Cerebellar nuclear complex (tissue), 1 donor: Measurements from ENCODE around the gene DENND1B.

Experiments used
- DNase-seq, 2 experiments: peaks; one replicate each; lab custom pipeline; 2025; lab: John Stamatoyannopoulos, UW

The DENND1B gene

GRCh38 chr1:197683895-197684553 lies 91.3 kb downstream of the DENND1B start:
- no peak for DNase-seq

DNA sequence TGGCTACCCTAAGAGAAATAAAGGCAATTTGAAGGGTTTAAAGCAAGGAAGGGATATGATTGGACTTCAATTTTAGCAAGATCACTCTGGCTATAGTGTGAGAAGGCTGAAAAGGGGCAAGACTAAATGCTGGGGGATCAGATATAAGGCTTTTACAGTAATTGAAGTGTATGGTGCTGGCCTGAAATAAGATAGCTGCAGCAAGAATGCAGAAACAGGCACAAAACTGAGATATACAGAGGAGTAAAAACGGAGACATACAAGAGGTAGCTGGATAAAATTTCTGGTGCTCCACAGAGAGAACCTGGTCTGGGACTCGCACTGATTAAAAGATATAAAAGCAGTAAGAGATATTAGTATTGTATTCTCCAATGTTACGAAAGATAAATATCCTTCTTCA lies 92.0 kb downstream of the DENND1B start:
- DNase-seq: no peak

DNA sequence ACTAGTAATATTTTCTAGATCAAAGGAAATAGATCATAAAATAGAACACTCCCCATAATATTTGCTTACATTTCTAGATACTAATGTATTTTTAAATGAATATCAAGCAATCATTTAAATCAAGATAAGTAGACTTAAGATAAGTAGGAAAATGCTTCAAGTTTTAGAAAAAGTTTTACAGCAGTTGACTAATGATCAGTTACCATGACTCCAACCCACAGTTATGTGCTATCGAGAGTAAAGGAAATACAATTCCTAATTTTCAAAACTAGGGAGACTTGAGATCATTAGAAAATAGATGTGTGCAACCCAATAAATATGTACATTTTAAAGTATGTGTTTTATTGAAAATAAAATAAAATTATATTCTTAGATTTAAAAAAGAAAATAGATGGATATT lies 95.0 kb downstream of the DENND1B start:
- DNase-seq: no peak

DNA sequence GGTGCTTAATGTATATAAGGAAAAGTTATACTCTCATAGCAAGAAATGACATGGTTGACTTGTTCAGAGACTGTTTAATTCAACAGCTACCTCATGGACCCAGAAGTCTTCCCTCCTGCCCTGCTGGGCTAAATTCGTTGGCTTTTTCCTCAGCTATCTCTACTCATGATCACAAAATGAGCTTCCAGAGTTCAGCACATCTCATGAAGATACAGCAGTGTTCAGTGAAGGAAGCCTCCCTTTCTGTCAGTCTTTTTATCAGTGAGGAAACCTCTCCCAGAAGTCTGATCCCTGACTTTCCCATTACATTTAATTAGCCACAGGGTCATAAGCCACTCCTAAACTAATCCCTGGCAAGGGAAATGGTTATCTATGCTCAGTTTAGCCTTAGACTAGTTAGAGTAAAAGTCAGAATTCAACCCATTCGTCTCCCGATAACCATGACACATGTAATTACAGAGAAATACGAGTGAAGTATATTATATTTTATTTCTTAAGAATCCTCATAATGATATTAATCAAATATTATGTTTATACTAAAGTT lies 97.5 kb downstream of the DENND1B start:
- DNase-seq: no peak

DNA sequence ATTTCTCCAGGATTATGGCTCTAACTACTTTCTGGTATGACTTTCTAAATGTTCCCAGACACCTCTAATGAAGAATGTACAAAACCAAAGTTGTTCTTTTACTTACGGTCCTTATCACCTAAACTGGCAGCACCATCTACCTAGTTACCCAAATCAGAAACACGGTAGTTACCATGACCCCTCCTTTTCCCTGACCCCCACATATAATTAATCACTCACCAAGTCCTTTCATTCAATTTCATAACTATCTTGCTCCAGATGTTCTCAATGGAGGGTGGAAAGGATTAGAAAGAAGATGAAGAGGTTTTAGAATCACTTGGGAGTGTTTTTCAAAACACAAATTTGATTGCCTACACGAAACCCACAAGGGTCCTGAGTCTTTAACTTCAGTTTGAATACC lies 98.0 kb downstream of the DENND1B start:
- DNase-seq: no peak

DNA sequence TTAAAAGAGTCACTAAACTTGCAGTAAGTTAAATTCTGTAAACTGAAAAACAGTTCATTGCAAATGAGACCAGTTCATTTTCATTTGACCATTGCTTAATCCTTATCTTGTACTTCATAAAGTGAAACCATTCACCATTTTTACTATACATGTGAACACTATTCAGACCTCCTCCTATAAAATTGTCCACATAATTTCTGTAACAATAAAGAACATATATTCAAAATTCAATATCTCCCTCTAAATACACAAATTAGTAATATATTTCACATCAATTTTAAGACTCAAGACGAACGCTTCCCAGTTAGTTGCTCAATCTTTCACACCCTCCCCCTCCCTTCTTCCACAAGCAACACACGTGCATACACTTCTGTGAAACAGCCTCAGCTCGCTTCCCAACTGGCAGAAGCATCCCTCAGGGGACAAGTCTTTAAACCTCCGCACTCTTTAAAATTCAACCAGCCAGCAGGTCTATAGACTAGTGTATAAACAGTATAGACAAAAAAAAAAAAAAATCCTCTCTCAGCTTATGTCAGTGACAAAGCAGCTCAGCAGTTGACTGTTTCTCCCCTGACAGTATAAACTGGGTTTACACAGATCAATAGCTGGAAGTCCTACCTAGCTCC lies 99.6 kb downstream of the DENND1B start:
- DNase-seq: no peak

- DNase-seq: no peak
Observed at GRCh38 chr1:197674286-197674685, 101.0 kb downstream of the DENND1B start.

- no peak for DNase-seq
Observed at GRCh38 chr1:197673292-197673691, 102.0 kb downstream of the DENND1B start.

DNA sequence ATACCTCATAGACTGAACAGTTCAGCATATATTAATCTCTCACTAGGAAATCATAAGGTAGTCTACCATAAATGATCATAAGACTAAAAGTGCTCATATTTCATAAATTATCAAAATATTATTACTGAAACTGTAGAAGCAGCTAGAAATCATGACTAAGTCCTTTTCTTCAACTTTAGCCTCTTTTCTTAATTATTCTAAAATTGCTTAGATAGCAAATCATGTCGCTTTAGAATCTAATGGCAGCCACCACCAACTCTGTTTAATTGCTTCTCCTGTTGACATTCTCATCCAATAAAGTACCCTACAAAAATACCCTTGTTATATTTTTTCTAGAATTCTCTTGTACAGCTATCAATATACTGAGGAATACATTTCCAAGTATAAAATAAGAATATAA lies 102.9 kb downstream of the DENND1B start:
- no peak for DNase-seq

- no peak for DNase-seq
Observed at GRCh38 chr1:197671920-197672319, 103.4 kb downstream of the DENND1B start.

DNA sequence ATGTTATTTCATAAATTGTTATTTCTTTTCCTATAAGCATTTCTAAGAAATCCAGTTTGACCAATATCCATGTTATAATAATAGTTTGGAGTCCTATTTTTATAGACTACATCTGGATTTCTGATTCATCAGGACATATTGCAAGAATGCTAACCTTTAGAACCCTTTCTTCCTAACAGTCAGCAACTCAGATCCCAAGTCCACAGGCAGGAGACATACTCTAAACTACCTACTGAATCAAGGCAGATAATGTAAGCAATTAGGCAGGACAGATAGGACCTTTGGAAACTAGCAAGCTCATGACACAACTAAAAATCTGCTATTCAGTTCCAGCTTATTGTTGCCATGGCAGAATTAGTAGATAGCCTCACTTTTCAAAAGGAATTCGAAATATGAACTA lies 104.1 kb downstream of the DENND1B start:
- no peak for DNase-seq

DNA sequence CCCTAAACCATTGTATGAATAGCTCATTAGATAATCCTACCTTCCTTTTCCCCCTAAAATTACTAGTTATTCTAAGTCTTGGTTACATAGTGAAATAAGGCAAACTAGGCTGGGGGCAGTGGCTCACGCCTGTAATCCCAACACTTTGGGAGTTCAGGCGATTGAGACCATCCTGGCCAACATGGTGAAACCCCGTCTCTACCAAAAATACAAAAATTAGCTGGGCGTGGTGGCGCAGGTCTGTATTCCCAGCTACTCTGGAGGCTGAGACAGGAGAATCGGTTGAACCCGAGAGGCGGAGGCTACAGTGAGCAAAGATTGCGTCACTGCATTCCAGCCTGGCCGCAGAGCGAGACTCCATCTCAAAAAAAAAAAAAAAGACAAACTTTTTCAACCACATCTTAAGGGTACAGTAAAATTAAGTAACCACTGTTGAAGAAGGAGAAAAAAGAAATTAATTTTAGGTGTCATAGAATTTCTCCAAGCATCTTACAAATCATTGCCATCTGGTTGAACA lies 108.5 kb downstream of the DENND1B start:
- no peak for DNase-seq

DNA sequence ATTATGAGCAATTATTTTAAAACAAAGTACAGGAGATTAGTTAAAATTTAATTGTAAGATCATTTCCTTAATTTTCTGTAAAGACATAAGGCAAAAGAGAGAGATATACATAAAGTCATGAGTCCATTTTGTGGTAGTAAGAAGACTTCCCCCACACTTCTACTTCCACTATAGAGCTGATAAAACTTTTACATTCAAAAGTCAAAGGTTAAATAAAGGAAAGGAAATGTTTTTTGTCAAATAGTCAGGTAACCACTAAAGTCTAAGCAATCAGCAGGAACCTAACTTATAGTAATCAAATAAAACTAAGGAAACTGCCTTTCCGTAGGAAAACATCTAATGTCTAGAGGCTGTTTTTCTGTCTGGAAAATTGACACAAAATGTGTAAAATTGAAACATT lies 110.9 kb downstream of the DENND1B start:
- DNase-seq: no peak

DNA sequence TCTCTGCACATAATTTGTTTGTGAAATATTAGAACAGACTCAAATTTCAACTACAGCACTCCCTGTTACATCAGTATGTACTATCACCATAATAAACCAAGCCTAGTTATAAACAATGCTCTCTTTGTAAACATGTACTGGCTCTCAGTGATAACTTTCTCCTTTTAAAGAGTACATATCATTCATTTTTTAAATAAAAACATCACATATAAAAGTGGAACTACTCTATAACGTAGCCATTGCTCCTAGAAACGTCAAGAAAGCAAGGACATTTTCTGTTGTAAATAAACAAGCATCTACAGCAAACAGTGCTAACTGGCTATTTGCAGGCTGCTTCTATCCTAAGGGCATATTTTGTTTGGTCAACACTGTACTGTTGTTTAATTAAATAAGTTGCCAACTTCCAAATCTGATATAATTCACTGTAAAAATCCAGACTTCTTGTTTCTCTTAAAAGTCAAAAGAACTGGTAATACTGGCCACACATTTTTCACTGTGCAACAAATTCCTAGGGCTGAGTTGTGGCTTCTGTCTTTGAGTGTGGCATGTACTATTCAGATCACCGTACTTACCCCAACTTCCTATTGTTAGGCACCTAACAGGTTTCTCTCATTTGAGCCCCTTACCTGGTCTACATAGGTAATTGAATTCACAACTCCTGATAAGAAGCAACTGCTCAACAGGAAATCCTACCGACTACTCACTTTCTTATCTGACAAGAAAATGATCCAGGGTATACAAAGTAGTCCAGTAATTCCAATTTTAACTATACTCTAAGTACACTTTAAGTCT lies 111.9 kb downstream of the DENND1B start:
- no peak for DNase-seq

- DNase-seq: no peak
Observed at GRCh38 chr1:197660389-197660788, 114.9 kb downstream of the DENND1B start.

GRCh38 chr1:197659171-197659570 lies 116.1 kb downstream of the DENND1B start:
- no peak for DNase-seq

GRCh38 chr1:197649188-197649587 lies 126.1 kb downstream of the DENND1B start:
- no peak for DNase-seq

DNA sequence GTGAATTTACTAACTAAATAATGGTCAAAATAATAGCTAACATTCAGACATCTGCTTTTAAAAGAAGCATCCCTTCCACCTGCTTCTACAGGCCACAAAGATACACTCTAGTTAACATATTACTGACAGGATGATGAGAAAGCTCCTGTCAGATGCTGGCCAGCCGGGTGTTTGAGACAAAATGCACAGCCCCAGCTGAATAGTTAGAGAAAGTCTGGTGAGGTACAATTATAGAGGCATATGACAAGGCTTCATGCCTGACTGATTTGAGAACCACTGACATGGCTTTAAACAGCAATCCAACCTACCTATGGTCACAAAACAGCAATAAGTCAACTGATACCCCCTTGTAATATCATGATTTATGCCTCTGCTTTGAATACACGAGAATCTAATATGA lies 137.0 kb downstream of the DENND1B start:
- no peak for DNase-seq

DNA sequence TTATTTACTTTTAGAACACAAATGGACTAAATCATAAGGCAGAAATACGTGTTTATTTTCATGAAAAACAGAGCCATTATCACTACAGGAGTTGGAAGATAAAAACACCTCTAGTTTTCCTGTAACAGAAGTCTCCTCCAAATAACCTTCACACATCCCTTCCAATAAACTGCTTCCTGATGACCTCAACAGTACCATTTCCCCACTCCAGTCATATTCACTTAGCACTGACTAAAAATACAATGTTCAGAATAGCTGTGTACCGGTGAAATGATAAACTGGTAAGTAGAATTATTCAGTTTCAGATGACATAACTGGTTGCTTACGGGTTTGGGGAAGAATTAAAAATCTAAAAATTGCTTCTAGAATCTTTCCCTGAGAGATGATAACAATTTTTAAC lies 137.9 kb downstream of the DENND1B start:
- DNase-seq: no peak

DNA sequence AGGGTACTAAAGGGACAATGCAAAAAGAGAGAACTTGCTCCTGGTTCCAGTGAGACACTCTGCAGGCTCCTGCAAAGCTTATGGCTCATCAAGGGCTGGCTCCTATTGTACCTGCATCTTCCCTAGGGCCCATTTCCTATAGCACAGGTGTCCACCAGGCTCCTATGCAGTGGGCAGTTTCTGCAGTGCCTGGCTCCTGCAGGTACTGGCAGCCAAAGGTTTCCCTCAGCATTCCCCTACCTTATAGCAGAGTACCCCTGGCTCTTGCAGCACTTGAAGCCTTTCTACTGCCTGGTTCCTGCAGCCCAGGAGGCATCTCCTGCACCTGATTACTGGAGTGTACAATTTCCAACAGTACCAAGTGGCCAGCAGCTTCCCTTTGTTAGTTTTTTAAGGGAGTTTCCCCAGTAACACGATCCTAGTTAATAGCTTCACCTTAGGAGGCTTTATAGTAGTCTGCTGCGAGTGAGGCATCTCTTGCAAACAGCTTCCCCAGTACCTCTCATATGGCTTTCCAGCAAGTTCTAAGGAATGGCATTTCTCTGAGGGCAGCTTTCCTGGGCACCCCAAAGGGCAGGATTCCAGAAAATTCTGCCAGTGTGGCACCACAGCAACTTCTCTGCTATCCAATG lies 141.7 kb downstream of the DENND1B start:
- no peak for DNase-seq

DNA sequence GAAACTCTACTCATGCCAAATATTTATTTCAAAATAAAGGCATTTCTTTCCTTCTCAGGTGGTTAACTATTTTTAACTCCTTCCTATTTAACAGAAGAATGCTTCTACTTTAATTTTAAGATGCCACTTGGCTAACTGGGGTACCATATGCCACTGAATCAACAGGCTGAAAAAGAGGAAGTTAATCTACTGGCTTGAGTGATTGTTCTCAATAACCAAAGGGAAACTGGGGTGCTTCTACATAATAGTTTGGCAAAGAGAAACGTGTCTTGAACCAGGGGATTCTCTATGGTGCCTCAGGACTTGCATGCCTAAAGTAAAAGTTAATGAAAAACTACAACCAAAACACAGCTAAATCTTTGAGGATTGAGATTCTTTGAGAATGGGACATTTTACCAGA lies 142.6 kb downstream of the DENND1B start:
- no peak for DNase-seq

- no peak for DNase-seq
Observed at GRCh38 chr1:197632005-197632404, 143.3 kb downstream of the DENND1B start.
